Suprapubic skin (tissue), 4 donors: Measurements from ENCODE around the gene CGB8.

Source experiments
- EP300 ChIP-seq: sonication (generic); formaldehyde crosslinking; IDR thresholded peaks from one replicate; pipeline ENCODE4 v1.6.1; 2017; ENCODE audit warnings: antibody characterized with exemption
- POLR2A ChIP-seq, 2 donors: fragments of 450-650 bp; IDR thresholded peaks; one replicate each; pipeline ENCODE4 v1.6.1; 2017; ENCODE audit warnings: antibody characterized with exemption in 2 of 2, mild to moderate bottlenecking in 2 of 2, moderate library complexity in 2 of 2
- POLR2AphosphoS5 ChIP-seq, 3 donors: sonication (generic); formaldehyde crosslinking; IDR thresholded peaks; one replicate each; pipeline ENCODE4 v1.6.1; 2017; ENCODE audit warnings: antibody characterized with exemption in 3 of 3
- TF ChIP-seq, protein P1 (sequence below), 2 donors: fragments of 200-600 bp in 1 of 2; fragments of 450-650 bp in 1 of 2; sonication (generic) in 1 of 2; IDR thresholded peaks; one replicate each; pipeline ENCODE4 v1.5.1; 2016 to 2019; ENCODE audit warnings: antibody characterized with exemption in 2 of 2, mild to moderate bottlenecking in 1 of 2, moderate library complexity in 1 of 2

GRCh38 chr19:49064029-49064629 is 15.2 kb upstream of the CGB8 start:
- TF ChIP-seq, protein P1, sequence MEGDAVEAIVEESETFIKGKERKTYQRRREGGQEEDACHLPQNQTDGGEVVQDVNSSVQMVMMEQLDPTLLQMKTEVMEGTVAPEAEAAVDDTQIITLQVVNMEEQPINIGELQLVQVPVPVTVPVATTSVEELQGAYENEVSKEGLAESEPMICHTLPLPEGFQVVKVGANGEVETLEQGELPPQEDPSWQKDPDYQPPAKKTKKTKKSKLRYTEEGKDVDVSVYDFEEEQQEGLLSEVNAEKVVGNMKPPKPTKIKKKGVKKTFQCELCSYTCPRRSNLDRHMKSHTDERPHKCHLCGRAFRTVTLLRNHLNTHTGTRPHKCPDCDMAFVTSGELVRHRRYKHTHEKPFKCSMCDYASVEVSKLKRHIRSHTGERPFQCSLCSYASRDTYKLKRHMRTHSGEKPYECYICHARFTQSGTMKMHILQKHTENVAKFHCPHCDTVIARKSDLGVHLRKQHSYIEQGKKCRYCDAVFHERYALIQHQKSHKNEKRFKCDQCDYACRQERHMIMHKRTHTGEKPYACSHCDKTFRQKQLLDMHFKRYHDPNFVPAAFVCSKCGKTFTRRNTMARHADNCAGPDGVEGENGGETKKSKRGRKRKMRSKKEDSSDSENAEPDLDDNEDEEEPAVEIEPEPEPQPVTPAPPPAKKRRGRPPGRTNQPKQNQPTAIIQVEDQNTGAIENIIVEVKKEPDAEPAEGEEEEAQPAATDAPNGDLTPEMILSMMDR (IDR thresholded peaks at IDR 0.05): no peak
- TF ChIP-seq POLR2AphosphoS5 (IDR thresholded peaks at IDR 0.05): no peak
- TF ChIP-seq EP300: no peak
- TF ChIP-seq POLR2A (IDR thresholded peaks at IDR 0.05): no peak
